NCI-H82 (cell line): ENCODE results near the gene RAB40C.

Experiments used
- DNase-seq: peaks from one replicate; lab custom pipeline; 2025; lab: John Stamatoyannopoulos, UW

Gene RAB40C

DNA sequence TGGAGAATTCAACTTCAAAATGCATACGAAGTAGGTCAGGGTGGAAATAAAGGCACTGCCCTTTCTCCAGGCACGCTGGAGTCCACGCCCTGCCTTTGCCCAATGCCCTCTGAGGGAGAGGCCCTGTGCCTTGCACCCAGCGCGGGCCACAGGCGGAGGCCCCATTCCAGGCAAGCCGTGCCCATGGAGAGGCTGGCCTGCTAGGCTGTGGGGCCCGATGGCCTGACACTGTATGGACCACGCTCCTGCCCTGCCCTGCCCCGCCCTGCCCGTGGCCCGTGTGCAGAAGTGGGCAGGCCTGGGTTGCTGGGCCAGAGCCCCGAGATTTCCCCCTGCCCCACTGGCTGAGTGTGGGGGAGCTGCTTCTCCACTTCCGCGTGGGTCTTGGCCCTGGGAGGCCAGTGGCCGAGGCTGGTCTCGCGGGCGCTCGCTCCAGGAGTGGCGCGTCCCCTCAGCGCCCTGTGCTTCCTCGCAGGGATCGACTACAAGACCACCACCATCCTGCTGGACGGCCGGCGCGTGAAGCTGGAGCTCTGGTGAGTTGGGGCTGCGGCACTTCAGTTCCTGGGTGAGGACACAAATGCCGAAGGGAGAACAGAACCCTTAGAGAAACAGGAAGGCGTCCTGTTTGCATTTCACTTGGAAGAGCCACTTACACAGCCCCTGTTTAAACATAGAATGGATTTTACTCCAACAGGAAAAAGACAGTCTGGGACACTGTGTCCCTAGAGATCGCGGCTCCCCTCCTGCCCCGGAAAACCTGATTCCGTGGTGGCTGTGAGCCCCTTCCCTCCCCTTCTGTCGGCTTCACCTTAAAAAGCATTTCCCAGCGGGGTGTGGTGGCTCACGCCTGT lies 27.1 kb downstream of the RAB40C start:
- no peak for DNase-seq

DNA sequence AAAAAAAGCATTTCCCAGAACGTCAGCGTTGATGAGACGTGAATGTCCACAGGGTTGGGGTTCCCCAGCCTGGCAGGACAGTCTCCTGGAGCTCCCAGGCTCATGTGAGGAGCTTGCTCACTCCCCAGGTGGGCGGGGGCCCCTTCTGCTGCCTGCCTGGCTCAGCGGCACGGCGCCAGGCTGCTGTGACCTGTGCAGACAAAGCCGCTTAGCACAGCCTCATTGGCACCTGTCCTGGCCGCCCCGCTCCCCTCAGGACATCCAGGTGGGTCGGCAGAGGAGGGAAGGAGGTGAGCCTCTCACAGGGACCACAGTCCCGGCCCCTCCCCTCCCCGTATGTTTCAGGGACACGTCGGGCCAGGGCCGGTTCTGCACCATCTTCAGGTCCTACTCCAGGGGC lies 28.0 kb downstream of the RAB40C start:
- DNase-seq, result no peak

DNA sequence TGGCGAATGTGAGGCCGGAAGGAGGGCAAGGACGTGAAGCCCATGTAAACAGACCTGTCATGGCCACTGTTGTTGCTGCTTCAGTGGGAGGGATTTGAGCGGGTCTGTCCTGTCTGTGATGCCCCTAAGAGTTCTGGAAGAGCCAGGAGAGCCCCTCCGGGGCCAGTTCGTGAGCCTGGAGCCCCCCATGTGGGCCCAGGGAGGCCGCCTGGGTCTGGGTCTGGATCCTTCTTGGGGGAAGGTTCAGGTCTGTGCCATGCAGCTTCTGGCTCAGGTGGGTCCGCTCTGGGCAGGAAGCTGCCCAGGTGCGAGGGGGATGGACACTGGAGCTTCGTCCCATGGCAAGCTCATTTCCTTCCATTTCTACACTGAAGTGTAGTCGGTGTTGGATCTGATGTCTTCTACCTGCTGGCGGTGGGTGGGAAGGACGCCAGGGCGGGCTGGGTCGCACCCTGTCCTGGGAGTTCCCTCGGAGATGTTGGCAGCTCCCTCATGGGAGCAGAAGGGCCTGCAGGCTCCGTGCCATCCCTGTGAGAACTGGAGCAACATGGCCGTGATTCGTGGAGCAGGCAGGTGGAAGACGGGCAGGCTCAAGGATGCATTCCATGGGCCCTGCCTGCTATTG lies 29.7 kb downstream of the RAB40C start:
- DNase-seq, result no peak

DNA sequence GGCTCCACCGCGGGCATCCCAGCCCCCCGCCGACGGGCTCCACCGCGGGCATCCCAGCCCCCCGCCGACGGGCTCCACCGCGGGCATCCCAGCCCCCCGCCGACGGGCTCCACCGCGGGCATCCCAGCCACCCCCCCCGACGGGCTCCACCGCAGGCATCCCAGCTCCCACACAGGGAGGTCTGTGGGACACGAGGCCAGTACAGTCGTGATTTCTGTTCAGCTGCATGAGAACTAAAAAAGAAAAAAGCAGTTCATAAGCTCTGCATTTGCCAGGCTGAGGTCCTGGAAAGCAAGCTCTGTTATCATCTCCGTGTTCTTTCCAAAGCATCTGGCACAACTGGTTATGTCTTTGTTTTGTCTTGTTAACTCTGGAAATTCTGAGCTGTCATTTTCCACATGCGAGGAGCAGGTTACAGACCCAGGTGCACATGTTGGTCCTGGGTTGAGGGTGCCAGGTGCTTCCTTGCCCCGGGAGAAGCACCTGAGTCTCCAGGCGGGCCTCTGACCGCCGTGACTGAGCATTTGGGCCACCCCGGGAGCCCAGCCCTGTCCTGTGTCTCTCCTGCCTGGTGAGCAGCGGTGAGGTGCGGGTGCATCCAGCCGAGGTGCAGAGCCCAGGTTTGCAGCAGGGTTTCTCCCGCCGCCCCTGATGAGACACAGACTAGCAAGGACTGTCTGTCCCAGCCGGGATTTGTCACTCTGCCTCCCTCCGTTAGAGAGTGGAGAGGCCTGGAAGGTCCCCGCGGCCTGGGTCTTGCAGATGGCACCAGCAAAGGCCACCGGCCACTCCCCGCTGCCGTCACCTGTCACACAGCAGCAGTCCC lies 31.0 kb downstream of the RAB40C start:
- DNase-seq, result no peak

DNA sequence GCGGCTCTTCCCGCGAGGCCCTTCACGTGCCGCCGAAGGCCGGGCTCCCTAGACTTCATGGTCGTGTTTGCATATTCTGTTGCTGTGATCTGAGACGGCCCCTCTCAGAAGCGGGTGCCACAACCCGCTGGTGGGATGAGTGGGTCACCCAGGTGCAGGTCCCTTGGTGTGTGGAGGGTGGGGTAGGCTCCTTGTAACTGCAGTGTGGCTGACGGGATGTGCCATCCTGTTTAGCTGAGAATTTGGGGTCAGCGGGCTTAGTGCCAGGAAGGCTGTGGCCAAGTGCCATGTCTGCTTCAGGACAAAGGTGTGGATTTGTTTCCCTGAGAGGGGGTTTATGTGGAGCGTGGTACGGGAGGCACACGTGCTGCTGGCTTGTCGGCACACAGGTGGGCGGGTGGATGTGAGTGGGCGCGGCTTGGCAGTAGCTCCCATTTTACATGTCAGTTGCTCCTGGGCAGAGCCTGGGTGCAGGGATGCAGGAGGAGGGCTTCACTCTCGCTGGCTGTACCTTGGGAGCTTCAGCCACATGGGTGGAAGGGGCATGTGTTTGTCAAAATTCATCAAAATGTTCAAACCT lies 31.8 kb downstream of the RAB40C start:
- no peak for DNase-seq

DNA sequence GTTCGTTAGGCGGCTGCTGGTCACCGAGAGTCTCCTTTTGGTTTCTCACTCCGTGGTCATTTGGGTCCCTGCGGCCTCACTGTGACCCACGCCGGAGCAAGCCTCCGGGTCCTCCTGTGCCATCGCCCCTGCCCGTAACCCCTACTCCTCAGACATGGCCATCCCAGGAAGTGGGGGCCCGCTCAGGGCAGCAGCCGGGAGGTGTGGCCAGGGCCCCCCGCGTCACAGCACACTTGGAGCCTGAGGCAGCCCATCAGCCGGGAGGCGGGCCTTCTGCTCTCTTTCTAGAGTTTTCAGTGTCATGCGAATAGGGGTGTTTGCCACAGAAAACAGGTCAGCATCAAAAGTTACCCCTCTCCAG lies 33.0 kb downstream of the RAB40C start:
- no peak for DNase-seq

DNA sequence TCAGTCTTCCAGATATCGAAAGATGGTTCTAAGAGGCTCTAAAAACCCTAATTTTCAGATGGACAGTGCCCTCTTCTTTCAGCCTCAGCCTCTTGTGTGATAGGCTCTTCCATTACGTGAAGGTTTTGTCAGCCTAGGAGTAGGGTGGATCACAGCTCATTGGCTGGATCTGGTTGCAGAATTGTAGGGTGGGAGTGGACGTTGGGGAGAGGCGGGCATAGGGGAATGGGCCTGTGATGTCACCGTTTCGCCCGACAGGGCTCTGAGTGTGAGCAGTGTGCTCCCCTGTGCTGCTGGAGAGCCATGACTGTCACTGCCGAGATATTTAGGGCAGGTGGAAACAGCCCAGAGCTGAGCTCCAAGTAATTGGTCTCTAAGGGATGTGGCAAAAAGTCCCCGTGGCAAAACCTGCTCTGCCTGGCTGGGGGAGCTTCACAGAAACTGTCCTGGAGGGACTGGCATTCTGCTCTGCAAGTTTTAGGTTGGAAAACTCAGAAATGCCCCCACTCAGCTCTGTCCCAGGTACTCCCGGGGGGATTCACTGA lies 34.7 kb downstream of the RAB40C start:
- DNase-seq, result no peak

DNA sequence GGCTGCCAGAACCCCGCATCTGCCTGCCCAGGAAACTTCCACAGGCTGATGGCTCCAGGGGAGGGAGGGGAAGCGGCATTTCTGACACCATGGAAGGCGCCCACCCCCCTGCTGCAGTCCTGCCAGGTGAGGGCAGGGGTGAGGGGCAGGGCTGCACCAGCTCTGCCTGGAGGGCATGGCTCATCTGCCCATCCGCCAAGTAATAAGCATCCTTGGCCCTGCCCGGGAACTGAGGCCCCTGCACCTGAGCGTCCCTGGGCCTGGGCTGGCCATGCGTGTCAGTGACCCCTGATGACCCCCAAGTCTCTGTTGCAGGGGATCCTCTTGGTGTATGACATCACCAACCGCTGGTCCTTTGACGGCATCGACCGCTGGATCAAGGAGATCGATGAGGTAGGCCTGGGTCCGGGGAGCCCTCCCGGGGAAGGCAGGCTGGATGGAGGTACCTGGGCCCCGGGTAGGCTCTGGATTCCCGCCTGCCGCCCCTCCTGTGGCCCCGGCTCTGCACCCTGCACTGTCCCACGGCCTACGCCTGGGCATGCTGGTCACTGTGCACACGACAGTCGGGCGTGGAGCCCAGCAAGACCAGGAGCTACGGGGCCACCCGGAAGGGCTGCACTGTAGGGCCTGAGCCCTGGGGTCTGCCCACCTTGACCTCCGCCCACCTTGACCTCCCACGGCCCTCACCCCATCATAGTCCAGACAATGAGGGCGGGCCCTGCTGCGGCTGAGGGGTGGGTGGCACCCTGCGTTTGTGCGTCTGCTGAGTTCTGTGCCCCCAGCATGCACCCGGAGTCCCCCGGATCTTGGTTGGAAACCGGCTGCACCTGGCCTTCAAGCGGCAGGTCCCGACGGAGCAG lies 35.5 kb downstream of the RAB40C start:
- no peak for DNase-seq

DNA sequence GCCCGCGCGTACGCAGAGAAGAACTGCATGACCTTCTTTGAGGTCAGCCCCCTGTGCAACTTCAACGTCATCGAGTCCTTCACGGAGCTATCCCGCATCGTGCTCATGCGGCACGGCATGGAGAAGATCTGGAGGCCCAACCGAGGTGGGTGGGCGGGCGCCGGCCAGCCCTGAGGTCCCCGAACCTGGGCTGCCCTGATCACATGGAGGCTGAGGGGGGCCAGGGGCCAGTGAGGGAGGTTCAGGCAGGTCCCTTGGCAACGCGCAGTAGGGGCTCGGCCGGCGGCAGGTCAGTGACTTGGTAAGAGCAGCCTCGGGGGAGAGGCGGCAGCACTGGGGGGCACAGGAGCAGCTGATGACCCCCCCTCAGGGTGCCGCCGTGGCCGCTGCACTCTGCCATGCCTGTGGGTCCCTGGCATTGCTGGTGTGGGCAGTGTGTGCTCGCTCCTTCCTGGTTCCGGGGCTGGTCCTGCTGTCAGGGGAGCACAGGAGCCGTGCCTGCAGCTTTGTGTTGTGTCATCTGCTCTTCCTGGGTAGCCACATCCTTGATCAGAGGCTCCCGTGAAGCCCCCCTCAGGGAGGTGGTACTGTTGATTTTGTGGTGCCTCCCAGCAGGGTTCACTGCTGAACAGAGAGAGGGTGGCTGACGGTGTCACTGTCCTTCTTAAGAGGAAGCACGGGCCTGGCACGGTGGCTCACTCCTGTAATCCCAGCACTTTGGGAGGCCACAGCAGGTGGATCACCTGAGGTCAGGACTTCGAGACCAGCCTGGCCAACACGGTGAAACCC lies 36.3 kb downstream of the RAB40C start:
- no peak for DNase-seq

DNA sequence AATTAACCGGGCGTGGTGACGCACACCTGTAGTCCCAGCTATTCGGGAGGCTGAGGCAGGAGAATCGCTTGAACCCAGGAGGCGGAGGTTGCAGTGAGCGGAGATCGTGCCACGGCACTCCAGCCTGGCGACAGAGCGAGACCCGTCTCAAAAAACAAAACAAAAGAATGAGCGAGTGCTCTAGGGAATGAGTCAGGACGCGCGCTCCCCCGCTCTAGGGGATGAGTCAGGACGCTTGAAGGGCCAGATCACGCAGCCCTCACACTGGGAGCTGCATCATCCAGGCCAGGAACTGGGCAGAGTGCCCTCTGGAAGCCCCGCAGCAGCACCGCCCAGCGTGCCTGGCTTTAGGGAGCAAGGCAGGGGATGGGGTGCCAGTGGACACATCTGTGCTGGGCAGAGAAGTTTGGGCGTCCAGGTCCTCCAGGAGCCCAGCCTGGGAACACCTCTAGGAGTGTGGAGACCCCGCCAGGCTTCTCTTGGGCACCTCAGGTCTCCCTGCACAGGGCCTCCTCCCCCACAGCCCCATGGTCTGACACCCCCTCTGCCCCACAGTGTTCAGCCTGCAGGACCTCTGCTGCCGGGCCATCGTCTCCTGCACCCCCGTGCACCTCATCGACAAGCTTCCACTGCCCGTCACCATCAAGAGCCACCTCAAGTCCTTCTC lies 37.1 kb downstream of the RAB40C start:
- DNase-seq, result no peak

DNA sequence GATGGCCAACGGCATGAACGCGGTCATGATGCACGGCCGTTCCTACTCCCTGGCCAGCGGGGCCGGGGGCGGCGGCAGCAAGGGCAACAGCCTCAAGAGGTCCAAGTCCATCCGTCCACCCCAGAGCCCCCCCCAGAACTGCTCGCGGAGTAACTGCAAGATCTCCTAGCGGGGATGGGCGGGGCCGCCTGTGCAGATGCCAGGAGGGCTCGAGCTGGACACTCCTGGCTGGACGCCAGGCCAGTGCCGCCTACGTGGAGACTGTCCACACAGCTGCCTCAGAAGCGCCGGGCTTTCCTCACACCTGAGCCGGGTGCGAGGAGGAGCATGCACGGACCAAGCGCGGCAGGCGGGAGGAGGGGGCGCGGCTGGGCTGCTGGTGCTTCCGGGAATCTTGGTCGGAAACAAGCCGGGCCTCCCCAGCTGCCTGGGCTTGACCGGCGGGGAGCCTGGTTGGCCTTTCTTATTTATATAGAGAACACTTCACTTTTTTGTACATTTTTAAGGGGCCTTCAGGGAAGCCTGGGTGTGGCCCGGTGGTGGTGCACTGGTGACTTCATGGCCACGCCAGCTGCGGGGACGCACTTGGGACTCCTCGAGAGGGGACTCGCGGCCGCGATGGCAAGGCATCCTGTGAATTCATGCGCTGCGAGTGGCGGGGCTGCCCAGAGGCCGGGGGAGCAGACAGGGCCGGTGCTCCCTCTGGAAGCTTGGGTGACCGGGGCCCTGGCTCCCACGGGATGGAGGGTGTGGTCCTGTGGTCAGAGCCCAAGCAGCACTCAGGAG lies 37.8 kb downstream of the RAB40C start:
- DNase-seq, result no peak

DNA sequence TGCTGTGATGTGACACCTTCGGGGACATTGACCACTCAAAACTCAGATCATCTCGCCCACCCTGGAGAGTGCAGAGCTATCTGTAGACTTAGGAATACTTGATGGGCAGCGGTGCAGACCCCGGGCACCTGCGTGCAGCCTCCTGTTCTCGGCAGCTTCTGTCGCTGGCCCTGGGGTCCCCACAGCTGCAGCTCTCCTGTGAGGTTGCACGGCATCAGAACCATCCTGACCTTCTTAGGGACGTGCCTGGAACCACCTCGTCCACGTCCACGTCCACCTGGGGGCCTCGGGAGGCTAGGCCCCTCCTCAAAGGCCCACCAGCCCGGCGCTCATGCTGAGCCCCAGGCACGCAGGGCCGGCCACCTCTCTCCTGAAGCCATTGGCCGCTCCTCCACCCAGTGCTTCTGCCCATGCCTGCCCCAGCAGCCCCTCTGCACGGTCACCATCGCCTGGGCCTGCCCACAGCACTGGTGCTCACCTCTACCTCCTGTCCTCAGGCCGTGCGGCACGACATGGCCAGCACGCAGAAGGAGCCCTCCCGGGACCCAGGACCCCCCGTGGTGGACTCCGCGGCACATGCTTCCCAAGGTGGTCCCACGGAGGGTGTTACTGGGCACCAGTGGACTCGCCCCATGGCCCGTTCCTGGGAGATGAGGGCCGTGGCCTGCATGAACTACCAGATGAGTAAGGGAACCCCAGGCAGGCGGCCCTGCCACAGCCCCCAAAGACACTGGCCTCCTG lies 38.6 kb downstream of the RAB40C start:
- no peak for DNase-seq

DNA sequence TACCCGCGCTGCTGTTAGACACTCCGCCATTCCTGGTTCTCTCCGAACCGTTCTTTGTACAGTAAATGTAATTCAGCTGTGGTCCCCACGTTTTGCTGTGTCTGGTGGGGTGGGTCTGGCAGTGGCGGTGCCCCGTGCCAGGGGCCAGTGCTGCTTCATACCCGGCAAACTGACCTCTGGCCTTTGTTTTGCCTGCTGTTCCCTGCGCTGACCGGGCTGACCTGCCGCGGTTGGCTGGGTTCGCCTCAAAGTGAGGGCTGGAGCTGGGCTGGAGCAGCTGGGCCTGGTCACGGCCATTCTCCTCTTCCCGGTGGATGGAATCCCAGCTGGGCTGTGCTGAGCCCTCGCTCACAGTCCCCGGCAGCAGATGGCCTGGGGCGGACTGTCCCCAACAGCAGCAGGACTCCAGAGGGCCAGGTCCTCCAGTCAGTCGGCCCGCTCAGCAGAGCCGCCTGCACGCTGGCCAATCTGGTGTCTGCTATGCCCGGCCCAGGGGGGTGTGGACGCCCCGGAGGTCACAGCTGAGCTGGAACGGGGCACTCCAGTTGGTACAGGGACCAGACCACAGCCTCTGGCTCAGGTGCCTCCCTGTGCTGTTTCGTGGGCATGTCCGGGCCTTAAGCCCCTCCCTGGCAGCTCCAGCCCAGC lies 39.4 kb downstream of the RAB40C start:
- DNase-seq, result peak; percentile 80

DNA sequence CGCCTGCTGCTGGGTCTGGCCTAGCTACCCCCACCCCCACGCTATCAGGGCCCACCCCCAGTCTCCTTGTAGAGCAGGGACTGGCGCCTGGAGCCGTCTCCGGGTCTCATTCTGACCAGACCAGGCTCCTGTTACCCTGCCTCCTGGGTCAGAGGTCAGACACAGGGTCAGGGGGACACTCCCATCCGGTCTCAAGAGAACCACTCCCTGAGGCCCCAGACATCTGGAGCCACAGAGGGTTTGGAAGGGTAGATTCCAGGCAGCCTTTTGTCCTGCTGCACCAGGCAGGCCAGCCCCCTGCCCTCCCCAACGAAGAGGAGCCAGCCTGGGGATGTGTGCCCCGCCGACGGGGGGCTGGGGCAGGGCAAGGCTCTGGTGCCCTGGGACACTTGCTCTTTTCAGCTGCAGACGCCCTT lies 40.0 kb downstream of the RAB40C start:
- no peak for DNase-seq

DNA sequence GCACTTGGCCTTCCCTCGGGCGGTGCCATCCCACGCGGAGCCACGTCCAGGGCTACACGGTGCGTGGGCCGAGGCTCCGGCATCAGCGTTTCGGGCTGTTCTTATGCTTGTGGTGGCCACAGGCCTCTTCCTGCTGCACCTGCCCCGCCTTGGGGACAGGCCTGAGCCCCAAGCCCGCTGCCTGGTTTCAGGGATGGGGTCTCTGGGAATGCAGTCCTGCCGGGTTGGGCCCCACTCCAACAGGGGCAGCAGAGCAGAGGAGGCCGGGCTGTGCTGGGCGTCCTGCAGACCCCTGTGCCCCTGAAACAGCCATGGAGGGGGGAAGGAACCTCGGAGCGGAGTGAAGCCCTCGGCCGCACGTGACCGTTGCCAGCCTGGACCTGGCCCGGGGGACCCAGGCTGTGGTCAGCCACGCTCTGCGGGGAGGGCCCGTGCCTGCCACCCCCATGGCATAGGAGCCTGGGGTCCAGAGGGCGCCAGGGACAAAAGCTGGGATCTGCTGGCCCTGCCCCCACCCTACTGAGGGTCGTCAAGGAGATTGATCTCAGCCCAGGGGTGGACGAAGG lies 40.5 kb downstream of the RAB40C start:
- no peak for DNase-seq

DNA sequence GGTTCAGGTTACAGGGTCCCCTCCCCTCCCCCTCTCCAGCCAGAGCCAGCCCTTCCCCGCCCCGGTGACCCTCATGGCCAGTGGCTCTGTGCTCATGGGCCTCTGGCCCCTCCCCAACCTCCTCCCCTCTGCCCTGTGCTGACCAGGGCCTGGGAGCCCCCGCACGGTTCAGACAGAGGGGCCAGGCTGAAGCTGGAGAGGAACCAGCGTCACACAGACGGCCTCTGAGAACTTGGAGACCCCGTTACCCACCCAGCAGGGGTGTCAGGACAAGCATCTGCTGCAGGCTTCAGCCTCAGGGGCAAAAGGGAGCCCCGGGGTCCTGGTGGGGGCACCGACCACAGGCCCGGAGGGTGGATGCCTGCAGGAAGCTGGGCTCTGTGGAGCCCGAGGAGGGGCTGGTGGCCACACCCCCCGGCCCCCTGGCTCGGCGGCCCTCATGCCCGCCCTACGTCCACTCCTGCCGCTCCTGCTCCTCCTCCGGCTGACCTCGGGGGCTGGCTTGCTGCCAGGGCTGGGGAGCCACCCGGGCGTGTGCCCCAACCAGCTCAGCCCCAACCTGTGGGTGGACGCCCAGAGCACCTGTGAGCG lies 41.0 kb downstream of the RAB40C start, which contains the start of gene WFIKKN1:
Gene WFIKKN1, plus strand, starts transcription at position 171 of the 591 bp plus-strand sequence. Its CDS starts 269 bp downstream, at position 440.
- DNase-seq, result no peak

DNA sequence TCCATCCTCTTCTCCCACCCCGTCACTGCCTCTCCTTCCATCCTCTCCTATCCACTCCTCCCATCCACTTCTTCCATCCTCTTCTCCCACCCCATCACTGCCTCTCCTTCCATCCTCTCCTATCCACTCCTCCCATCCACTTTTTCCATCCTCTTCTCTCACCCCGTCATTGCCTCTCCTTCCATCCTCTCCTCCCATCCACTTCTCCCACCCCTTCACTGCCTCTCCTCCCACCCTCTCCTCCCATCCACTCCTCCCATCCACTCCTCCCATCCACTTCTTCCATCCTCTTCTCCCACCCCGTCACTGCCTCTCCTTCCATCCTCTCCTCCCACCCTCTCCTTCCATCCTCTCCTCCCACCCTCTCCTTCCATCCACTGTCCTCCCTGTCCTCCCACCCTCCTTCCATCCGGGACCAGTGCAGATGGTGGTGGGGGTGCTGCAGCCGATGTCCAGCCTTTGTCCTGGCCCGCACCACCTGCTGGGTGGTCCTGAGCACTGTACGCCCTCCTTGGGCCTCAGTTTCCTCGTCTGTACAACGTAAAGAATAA lies 42.0 kb downstream of the RAB40C start:
- DNase-seq, result no peak
